K562 (cell line): ENCODE results near the gene ZNRD2. TPM values are rescaled to one million over a fixed set of nuclear protein-coding genes. Genes with fewer than 3 reads are reported as not detected.

ENCODE experiments used
- AFF1 ChIP-seq, 2 experiments: fragments of 450-650 bp; IDR thresholded peaks; 2 replicates each; pipeline ENCODE4 v1.6.1; 2018; ENCODE audit warnings: mild to moderate bottlenecking in 2 of 2, low read depth in 1 of 2; ENCODE audit not compliant: partially characterized antibody in 2 of 2
- BCL6 ChIP-seq: fragments of 250-450 bp; sonication (Bioruptor Pico); IDR thresholded peaks from 2 replicates; pipeline ENCODE4 v1.4.0; 2020
- DEAF1 ChIP-seq: fragments of 450-650 bp; formaldehyde crosslinking; IDR thresholded peaks from 2 replicates; pipeline ENCODE4 v1.4.0; 2020; ENCODE audit warnings: mild to moderate bottlenecking, moderate library complexity
- ESRRA ChIP-seq: fragments of 450-650 bp; IDR thresholded peaks from 2 replicates; pipeline ENCODE4 v1.6.1; 2014; ENCODE audit warnings: low read depth, mild to moderate bottlenecking, moderate library complexity, borderline replicate concordance
- GTF2F1 ChIP-seq: IDR thresholded peaks from 2 replicates; pipeline ENCODE4 v1.6.1; 2011; ENCODE audit warnings: low read depth, low read length, improper control_type of control experiment
- KLF13 ChIP-seq: fragments of 450-650 bp; IDR thresholded peaks from 2 replicates; pipeline ENCODE4 v1.6.1; 2016; ENCODE audit warnings: missing genetic modification characterization, low read depth, mild to moderate bottlenecking, missing compliant biosample characterization, moderate library complexity, borderline replicate concordance
- MXI1 ChIP-seq: IDR thresholded peaks from 2 replicates; pipeline ENCODE4 v1.6.1; 2011; ENCODE audit warnings: low read depth, mild to moderate bottlenecking, improper control_type of control experiment, low read length
- SPI1 ChIP-seq: IDR thresholded peaks from 2 replicates; pipeline ENCODE4 v1.6.1; 2011; ENCODE audit warnings: low read depth, low read length, control low read depth, borderline replicate concordance
- STAT6 ChIP-seq: sonication (generic); formaldehyde crosslinking; IDR thresholded peaks from 2 replicates; pipeline ENCODE4 v1.8.1; 2023; ENCODE audit warnings: mild to moderate bottlenecking, missing genetic modification reagents
- TEAD4 ChIP-seq, 2 experiments: sonication (generic) in 1 of 2; formaldehyde crosslinking in 1 of 2; IDR thresholded peaks; 2 replicates each; pipeline versions ENCODE4 v1.6.1 to v1.8.0; 2012 to 2022; ENCODE audit warnings: borderline replicate concordance in 1 of 2, inconsistent platforms in 1 of 2, low read length in 1 of 2, mild to moderate bottlenecking in 1 of 2, missing genetic modification reagents in 1 of 2
- ZNF253 ChIP-seq: fragments of 250-450 bp; sonication (Bioruptor Pico); conservative IDR thresholded peaks from 2 replicates; pipeline ENCODE4 v1.6.1; 2021; ENCODE audit warnings: mild to moderate bottlenecking
- polyA plus RNA-seq, 8 experiments: library from polyadenylated mRNA; depleted of rRNA in 4 of 8; stranded (reverse) in 5 of 8; unstranded in 3 of 8; fragments of >200 nt; fragmentation: Nextera tagmentation in 2 of 8; fragmentation: Illumina TruSeq in 1 of 8; extraction: Ambion mirVana in 2 of 8; extraction: Trizol in 1 of 8; gene quantifications; 2 replicates each; pipeline versions ENCODE4 v1.2.1 to v1.2.3, GENCODE V29; 2011 to 2014; ENCODE audit warnings: inconsistent platforms in 1 of 8, missing spikeins in 1 of 8
- total RNA-seq, 7 experiments: library from RNA; depleted of rRNA in 6 of 7; stranded (reverse); fragments of >200 nt in 6 of 7; fragmentation: Illumina TruSeq in 2 of 7; extraction: Trizol in 2 of 7; gene quantifications; 2 replicates each; pipeline versions ENCODE4 v1.2.1 to v1.2.3, GENCODE V29; 2011 to 2021; ENCODE audit warnings: low replicate concordance in 1 of 7

Gene ZNRD2
- total and polyA plus RNA-seq, 9 of the 15 experiments (the other 6 are each of a cell fraction or from before 2014, with no cell fraction given), result 13.4 to 129 (median 60.4) TPM

GRCh38 chr11:65569973-65570918 lies at the start of gene ZNRD2 (continued):
- TF ChIP-seq SPI1, result no peak
- TF ChIP-seq DEAF1, result peak; percentile 62
- peak; percentile 21; the same call in 1 of the 2 replicates for TF ChIP-seq TEAD4 (IDR thresholded peaks at IDR 0.05; ENCODE audit: low read length)
- TF ChIP-seq TEAD4 (CRISPR knock-in tag; IDR thresholded peaks at IDR 0.05; ENCODE audit: borderline replicate concordance), result no peak
- TF ChIP-seq ZNF253 (CRISPR knock-in tag), result no peak
- peak; percentile 31; the same call in 1 of the 2 replicates for TF ChIP-seq GTF2F1
- TF ChIP-seq BCL6 (CRISPR knock-in tag), result no peak
- 0 out of 2 replicates have a peak, but pooled peaks have one; percentile 86 for TF ChIP-seq STAT6 (CRISPR knock-in tag)
- peak; percentile 92 for TF ChIP-seq KLF13 (tag)
- TF ChIP-seq ESRRA, result peak; percentile 64
- peak; percentile 67; the same call in 1 of the 2 replicates for TF ChIP-seq MXI1
- no peak for TF ChIP-seq AFF1 (IDR thresholded peaks at IDR 0.05; ENCODE audit: low read depth in 1 of 2, partially characterized antibody in 2 of 2)
